Measurements from ENCODE around the gene CITED4. TPM values are rescaled to one million over a fixed set of nuclear protein-coding genes. Genes with fewer than 3 reads are reported as not detected.
A peak's percentile ranks its signal among the peaks of the same experiment; 100 is the strongest.

The CITED4 gene
- total RNA-seq, 1 experiment from 2014 or later: 9.5 TPM

GRCh38 chr1:40849801-40850592 lies 12.2 kb downstream of the CITED4 start:
- no peak overlapping the region for H2BK120ac ChIP-seq (ENCODE audit: low read depth, low read length, poor library complexity, severe bottlenecking)
- no peak overlapping the region for H3K18ac ChIP-seq (ENCODE audit: insufficient read length, low read depth, low read length)
- H2BK12ac ChIP-seq (ENCODE audit: insufficient read length, low read depth, low read length): no peak overlapping the region
- no peaks in the 10 kb centered on the region for H3K4me1 ChIP-seq (ENCODE audit: insufficient read depth, low read length)
- no peak overlapping the region for H4K91ac ChIP-seq (ENCODE audit: insufficient read length, low read depth, low read length)
- H2BK20ac ChIP-seq (ENCODE audit: low read depth, low read length, poor library complexity, severe bottlenecking): no peak overlapping the region
- H3K4ac ChIP-seq (ENCODE audit: low read depth, low read length): no peak overlapping the region
- no peaks in the 10 kb centered on the region for H3K27me3 ChIP-seq (ENCODE audit: insufficient read depth, low read length)
- no peak overlapping the region for H3K27ac Mint-ChIP-seq
- no peak overlapping the region for H3K9ac ChIP-seq (ENCODE audit: extremely low read depth, insufficient read length, low read length)
- H2BK5ac ChIP-seq (ENCODE audit: insufficient read length, low read length): no peak overlapping the region
- H3K14ac ChIP-seq (ENCODE audit: insufficient read depth, low read length): no peak overlapping the region
- H3K79me2 ChIP-seq (ENCODE audit: insufficient read depth, low read length): no peaks in the 10 kb centered on the region
- H4K5ac ChIP-seq (ENCODE audit: insufficient read length, low read depth, low read length): no peak overlapping the region
- no peaks in the 10 kb centered on the region for H3K9me3 Mint-ChIP-seq
- H3K36me3 Mint-ChIP-seq (ENCODE audit: insufficient read depth in 1 of 3, low read depth in 3 of 3): no peaks in the 10 kb centered on the region
- no peak overlapping the region for H4K8ac ChIP-seq (replicated peaks; ENCODE audit: insufficient read length, low read depth, low read length)
- peak; percentile 79 for DNase-seq
- H3T11ph ChIP-seq (ENCODE audit: low read length): no peak overlapping the region
- peak; percentile 89 for TF ChIP-seq CTCF (conservative IDR thresholded peaks at IDR 0.05)
- H3K27me3 Mint-ChIP-seq (ENCODE audit: low read depth): peaks cover 5% of the 10 kb centered on the region
- H2AK5ac ChIP-seq (ENCODE audit: insufficient read length, low read length): no peak overlapping the region
- no peak overlapping the region for H3K4me3 Mint-ChIP-seq
- WGBS (ENCODE audit: extremely low coverage, insufficient read length, low lambda C conversion rate): no CpG with 5 or more reads among the region's 12 CpGs
- no peak overlapping the region for H3K56ac ChIP-seq (ENCODE audit: insufficient read length, low read depth, low read length)
- no peak overlapping the region for H2BK15ac ChIP-seq (ENCODE audit: low read depth, low read length)
- H3K23ac ChIP-seq (ENCODE audit: insufficient read length, low read depth, low read length): no peak overlapping the region
- no peaks in the 10 kb centered on the region for H4K20me1 ChIP-seq (ENCODE audit: control insufficient read depth, insufficient read depth, insufficient read length)
- H3K4me1 Mint-ChIP-seq: peaks cover 4 to 5% of the 10 kb centered on the region in 2 experiments
- H2AFZ ChIP-seq (ENCODE audit: low read length): no peak overlapping the region
- H3K23me2 ChIP-seq (ENCODE audit: insufficient read length, low read depth, low read length, poor library complexity, severe bottlenecking): no peaks in the 10 kb centered on the region
- no peak overlapping the region for H3K4me2 ChIP-seq (ENCODE audit: insufficient read depth, insufficient read length, low read length)
- H3K79me1 ChIP-seq (ENCODE audit: insufficient read depth, low read depth, low read length, poor library complexity, severe bottlenecking): no peaks in the 10 kb centered on the region
- no peak overlapping the region for H3K27ac ChIP-seq (ENCODE audit: insufficient read length, low read depth, low read length)
- H3K9me3 ChIP-seq (ENCODE audit: control insufficient read depth, low read depth, low read length): no peaks in the 10 kb centered on the region

All from H9 (cell line).